Activated CD8-positive, alpha-beta memory T cell treated with anti-CD3 and anti-CD28 coated beads, Interleukin-2, amount 50 U/mL, for 1 hour (primary cell): ENCODE results near the gene GNAS-AS1.

Source experiments
- DNase-seq: peaks from one replicate; pipeline ENCODE4 v3.0.0-alpha.2; 2020; ENCODE audit errors: extremely low read depth

Gene GNAS-AS1

DNA sequence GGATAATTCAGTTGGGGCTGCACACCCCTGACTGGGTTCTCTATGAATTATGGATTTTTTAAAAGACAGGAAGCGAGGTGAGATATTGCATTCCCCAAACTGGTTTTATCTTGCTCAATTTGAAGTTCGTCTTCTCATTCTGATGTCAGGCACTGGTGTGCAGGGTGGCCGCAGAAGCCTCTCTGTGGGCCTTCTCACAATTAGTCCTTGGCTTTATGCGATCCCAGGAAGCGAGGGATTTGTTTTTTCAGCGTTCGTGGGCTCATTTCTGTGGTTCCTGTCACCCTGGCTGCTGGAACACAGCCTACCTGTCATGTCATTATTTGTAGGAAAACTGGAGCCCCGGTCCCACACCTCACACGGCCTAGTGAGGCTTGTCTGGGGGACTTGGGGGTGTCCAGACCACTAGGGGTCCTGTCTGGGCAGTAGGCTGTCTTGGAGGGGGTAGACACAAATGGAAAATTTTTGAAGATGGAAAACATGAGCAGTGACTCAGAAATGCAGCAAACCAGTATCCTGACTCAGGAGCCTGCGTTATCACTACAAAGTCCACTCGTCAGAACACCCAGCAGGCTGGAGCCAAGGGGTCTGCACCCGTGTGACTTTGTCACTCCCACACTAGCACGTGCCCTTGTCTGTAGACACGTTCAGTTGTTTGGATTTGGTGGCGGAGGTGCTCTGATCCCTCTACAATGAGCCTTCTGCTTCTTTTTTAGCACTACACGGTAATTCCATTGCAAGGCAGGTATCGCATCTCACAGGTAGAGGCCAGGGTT, 42.2 kb downstream of the GNAS-AS1 start:
- no peak for DNase-seq

DNA sequence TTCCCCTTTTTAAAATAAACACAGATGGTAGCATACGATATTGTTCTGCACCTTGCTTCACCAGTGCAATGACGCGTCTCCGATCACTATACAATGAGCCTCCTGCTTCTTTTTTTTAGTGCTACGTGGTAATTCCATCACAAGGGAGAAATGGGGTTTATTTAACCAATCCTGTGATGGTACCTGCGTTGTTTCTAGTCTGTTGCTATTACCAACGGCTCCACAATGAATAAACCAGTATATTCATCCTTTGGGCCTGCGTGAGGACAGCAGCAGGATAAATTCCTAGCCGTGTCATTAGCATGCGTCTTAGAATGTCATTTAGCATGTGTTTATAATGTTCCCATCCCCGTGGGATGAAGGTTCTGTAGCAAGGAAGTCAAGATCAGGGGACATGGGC, 42.9 kb downstream of the GNAS-AS1 start:
- no peak for DNase-seq

DNA sequence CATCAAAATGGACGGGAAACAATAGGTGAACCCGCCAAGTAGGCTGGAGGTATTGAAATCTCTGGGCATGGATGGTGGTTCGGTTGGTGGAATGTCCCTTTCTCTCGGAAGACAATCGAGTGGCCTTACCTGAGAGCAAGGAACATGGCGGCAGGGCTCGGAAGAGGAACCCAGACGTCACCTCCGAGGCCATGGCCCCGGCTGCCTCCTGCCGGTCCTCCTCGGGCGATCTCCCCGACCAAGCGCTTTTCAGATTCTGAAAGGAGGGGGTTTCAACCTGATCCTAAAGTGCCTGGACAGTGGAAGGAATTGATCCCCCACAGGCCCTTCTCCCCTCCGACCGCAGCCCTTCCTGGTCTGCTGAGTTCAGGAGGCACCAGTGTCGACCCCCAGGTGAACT, 47.2 kb downstream of the GNAS-AS1 start:
- no peak for DNase-seq

DNA sequence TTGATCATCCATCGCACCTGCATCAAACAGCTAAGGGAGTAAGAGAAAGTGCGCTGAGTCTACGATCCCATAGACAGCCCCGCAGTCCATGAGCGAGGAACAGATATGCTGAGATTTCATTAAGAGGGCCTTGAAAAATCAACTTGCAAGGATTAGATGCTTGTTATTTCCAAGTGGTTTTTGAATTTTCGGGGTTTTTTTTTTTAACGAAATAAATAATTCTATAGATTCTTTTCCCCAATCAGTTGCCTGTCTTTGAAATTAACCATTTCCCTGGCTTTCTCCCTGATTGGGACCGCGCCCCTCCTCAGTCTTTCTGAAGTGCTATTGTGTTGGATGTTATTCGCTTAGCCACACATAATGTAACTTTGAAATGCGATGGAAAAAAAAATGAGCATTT, 48.6 kb downstream of the GNAS-AS1 start:
- no peak for DNase-seq

DNA sequence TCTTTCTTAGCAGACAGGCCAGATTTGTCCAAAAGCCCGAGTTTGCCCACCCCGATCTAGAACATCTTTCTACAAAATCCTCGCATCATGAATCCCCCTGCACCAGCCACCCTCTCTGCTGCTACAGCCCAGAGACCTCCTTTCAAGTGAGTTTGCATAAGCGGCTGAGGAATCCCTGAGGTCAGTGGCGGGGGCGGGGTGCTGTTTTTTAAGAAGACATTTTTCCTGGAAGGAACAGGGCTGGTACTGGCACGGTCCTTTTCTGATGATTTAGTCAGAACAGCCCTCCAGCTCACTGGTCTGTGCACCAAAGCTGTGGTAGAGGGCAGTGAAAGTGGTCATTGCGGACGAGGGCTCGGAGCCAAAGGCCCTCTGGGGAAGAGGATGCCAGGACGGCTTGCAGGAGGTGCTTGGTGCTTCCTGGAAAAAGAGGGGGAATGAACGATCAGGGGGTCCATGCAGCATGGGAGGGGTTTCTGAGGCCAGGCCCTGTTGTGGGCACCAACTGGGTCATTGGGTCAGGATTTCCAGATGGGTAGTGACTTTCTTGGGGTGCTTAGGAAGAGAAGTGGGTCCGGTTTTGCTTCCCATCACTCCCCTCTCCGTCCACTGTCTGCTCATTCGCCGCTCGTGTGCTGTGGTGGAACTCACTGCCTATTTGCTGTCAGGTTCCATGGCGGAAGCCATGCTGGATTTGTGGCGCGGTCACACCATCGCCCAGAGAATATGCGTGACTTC, 50.4 kb downstream of the GNAS-AS1 start:
- DNase-seq: no peak

DNA sequence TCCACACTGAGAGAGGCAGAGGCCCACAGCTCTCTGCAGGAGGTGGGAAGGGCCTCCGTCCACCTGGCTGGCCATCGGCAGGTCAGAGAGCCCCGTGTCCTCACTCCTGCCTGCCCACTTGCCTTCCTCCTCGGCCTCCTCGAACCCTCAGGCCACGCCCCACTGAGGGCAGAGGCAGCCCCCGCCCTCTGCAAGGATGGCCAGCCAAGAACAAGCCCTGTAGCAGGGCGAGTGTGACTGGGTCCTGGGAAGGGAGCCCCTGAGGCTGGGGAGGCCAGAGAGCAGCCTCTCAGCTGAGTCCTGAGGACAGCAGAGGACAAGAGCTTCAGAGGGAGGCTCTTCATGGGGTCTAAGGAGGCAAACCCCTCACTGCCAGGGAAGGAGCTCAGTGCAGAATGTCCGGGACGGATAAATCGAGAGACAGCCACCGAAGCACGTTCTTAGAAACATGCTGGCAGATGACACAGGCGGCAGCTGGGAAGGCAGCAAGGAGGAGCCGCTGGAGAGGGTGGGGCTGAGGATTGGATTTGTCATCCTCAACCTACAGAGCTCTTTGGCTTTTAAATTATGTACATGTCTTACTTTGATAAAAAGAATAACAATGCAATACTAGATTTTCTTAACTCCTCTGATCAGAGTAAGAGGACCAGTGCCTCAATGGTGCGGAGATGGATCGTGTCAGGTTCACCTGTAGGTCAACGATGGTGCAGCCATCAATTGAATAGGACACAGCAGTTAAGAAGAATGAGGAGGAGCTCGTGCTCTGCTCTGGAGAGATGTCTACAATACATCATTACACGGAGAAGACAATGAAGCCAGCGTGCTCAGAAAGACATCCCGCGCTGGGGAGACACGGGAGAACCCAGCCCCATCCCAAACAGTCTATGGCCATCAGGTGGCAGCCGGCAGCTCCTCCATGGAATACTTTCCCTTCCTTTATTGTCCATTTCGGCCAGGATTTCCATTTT, 53.0 kb downstream of the GNAS-AS1 start:
- no peak for DNase-seq

DNA sequence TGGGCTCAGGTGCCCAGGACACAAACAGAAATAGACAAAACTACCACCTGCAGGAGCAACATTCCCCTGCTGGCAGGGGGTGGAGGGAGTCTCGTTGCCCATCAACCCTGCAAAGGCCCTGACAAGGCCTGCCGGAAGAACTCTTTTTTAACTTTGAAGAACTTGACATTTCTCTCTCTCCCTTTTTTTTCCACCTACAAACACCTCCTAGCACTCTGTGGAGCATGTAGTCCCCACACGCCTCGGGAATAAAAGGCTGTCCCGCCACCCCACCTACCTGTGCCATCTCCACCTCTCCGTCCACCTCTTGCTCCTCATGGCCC, 54.8 kb downstream of the GNAS-AS1 start:
- DNase-seq: no peak

DNA sequence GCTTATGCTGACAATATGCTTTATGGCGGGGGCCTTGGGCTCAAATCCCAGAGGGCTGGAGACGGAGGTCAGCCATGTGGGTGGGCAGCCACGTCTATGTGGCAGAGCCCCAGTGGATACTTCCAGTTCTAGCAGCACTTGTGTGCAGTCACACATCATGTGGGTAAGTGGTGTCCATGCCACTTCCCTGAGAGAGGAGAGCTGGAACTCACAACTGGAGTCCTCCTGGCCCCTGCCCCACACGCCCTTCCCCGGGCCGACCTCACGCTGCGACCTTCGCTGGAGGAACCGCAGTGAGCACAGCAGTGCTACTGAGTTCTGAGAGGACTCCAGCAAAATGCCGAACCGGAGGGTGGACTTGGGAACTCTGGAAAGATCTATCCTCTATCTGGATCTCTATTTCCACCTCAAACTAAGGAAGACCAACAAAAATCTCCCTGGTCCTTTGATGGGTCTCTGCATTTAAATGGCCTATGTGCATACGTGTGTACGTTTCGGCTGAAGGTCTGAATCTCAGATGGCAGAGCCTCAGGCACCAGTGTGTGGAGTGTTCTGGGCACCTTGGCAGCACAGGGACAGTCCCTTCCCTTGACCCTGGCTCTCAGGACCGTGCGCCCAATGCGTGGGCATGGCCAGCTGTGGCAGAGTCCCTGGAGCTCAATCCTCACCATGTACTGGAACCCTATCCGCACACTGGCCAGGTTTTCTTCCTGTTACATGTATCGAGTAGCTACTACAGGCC, 55.4 kb downstream of the GNAS-AS1 start:
- DNase-seq: no peak

DNA sequence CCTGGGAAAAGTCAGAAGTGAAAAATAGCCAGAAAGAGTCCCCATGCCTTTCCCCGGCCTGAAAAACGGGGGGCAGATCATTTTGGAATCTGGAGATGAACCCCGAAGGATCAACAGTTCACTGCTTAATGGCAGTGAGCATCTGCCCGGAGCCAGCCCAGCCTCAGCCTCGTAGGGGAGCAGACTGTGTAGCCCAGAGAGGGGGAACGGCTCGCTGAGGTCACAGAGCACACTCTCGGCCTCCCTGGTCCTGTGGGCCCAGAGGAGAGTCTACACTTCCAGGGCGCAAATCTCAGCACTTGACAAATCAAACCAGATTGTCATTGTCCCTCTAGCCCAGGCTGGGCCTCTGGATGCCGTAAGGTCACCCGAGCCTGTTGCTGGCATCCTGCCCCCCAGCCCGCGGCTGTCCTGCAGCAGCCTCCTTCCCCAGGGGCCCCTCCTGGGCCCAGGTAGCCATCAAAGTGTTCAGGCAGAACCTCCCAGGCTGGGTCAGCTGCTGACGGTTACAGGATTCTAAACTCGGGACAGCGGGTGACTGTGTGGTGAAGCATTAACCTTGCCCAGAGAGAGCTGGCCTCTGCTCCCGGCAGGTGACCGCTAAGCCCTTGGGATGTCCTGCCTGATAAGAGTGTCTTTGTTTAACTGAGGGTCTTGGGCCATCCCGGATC, 56.1 kb downstream of the GNAS-AS1 start:
- no peak for DNase-seq

DNA sequence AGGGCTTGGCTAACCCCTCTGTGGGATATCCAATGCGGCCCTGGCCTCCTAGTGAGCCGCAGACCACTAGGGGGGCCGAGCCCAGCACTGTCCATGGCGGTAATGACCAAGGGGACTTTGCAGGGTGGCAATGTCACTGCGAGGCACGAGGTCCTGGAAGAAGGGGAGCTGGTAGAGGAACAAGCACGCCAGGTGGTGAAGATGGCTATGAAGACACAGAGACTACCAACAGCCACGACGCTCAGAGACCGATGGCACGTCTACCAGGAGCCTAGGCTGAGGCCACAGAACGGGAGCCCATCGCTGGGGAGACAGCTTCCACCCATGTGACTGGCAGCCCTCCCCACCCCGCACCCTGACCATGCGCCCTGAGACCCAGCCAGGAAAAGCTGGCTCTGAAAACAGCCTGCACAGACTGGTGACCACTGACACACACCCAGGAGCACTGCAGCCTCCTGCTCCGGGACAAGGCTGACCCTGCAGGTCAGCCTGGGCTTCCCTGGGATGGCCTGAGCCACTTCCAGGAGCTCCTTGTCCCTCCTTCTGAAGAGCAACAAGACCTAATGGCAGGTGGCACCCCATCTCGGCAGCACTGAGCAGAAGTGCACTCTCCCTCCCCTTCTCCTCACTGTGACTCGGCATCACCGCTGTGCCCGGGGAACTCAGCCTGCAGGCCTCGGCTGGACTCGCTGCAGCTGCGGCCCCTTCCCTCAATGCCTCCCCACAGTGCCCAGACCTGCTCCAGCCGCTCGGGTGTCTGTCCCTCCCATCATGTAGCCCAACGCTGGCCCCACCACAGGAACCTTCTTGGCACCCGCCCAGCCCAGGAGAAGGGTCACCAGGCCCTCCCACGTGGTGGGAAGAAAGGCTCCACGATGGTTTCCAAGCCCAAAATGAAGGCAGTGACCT, 56.9 kb downstream of the GNAS-AS1 start:
- no peak for DNase-seq

DNA sequence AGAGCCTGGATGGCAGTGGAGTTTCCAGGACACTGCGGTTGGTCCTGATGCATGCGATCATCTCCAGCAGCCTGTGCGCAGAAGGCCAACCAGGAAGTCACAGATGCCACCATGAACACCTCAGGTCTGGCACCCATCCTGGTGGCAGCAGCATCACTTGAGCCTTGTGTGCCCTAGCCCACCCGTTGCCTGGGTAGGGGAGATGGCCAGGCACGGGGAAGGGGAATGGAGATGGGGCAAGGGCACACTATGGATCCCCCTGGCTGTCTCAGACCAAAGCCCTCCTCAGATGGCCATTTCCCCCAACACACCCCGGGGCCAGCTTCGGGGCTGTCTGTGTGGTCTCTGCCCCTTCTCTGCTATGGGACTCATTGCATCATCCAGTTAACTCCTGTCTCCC, 58.3 kb downstream of the GNAS-AS1 start:
- no peak for DNase-seq

DNA sequence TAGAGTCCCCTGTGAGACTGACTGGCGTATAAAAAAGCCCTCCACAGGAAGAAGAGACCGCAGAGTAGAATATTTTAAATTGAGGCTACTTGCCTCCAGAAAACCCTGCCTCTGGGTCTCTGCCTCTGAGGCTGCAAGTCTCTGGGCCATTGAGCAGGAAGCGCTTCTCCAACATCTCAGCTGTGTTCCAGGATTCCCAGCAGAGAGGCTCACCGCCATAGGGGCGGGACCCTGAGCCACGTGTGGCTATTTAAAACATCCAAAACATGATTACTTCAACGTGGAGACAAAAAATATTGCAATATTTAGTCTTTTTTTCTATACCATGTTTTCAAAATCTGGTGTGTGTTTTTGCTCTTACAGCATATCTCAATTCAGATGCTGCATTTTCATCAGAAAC, 59.4 kb downstream of the GNAS-AS1 start:
- no peak for DNase-seq

DNA sequence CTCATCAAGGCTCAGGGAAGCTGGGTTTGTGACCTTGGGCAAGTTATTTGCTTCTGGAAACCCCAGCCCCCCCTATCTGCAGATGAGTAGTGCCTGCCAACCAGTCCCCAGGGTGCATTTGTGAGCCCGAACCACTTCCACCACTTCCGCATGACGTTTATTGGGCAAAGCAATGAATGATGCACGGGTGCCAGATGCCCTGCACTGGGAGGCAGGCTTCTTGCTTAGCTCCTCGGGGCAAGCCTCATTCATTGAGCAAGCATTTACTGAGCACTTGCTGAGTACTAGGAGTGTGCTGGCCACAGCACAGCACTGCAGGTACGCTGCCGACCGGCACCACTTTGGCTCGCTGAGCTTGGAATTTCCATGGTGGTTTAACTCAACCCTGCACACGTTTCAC, 60.2 kb downstream of the GNAS-AS1 start:
- DNase-seq: no peak

DNA sequence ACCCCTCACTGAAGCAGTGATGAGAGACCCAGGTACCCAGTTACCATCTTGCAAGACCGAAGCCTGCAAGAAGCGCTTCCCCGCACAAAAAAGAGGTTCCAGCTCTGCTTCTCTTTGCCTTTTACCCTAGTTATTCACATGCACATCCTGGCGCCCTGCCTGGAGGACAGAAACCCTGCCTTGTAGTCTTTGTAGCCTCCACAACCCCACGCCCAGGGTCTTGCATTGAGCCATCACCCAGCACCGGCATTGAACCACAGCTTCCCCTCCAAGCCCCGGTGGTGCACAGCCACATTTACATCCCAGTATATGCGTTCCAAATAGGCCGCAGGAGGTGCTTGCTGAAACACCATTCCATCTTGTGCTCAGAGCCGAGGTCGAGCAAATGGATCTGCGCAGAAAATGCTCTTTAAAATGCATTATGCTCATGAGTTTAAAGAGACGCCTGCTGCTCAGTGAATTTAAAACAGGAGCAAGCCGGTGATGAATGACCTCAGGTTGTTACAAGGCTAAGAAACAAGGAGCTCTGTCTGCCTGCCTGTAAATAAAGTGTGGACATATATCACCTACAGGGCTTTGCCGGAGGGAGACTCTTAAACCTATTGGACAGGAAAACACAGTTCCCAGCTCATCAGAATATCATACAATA, 61.7 kb downstream of the GNAS-AS1 start:
- DNase-seq: no peak

DNA sequence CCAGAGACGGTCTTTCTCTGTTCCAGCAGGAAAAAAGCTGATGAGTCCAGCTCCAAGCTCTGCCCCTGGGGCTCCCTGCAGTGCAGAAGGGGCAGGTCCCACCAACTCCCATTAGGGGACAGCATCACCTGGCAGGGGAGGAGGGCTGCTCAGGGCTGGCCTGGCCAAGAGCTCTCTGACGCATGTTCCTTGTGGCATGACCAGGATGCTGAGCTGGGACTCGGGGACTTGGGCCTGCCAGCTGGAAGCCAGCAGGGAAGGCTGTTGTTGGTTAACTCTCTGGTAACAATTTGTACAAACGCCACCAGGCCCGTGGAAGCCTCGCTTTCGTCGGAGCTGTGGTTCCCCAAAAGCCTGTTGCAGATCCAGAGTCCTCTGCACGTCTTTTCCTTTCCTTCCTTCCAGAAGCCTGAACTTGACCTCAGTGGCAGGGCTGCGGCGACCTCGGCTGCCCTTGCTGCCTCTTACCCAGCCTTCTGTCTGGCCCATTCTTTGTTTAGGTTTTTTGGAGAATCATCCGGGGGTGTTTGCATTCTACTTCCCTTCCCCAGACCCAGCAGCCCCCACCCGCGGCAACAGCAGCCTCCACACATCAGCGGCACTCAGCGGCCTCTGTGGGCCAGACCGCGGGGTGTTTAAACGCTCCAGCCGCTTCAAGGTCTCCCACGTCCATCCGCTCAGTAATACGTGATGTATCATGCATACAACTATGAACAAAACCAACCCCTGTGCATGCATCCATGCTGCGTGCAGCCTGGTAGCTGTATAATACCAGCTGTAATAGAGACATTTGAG, 63.3 kb downstream of the GNAS-AS1 start:
- no peak for DNase-seq

DNA sequence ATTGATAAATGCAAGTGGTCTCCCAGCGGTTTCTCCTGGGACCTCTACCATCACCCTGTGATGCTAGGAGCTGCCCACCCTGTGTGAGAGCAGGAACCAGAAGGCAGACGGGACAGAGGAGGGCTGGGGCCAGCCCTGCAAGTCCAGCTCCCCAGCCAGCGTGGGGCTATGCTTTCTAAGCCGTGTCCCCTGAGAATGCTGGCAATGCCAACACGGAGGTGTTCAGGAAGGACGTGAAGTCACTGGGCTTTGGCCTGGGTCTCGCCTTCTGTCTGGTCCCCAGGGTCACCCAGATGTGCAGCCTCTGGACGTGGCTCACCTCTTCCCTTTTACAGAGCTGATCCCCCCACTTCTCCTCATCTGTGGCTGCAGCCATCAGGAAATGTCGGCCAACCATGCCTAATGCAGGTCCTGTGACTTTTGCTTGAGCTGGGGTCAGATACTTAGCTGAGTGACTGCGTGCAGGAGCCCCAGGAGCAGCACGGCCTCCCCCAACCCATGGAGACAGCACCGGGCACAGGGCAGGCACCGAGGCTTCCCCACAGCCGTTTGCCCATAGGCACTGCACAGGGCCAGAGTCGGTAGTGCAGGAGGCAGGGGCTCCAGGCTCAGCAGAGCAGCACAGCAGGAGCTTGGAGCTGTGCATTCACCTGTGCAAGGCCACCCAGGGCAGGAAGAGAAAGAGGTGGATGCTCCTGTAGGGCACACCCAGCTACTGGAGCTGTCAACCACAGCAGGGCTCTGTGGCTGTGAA, 66.2 kb downstream of the GNAS-AS1 start:
- DNase-seq: no peak

DNA sequence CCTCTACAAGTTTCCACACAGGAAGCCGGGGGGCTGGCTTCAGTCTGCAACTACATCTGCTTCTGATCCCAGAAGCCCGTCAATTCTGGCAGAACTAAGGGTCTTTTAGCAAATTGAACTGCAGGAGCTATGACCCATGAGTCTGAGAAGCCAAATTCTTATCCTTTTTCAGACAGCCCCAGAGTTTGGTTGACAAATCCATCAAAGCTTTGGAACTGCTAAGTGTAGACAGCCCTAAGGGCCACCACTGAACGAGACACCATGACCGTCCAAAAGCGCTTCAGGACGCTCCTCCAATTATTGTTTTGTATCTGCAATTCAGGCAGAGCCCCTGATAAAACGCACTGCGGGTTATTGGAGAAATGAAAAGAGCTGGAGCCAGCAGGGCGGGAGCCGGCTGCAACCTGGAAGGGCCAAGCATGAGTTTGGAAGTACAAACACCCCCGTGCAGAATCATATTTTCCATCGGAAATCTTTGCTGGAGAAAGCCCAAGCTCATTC, 67.1 kb downstream of the GNAS-AS1 start:
- no peak for DNase-seq

DNA sequence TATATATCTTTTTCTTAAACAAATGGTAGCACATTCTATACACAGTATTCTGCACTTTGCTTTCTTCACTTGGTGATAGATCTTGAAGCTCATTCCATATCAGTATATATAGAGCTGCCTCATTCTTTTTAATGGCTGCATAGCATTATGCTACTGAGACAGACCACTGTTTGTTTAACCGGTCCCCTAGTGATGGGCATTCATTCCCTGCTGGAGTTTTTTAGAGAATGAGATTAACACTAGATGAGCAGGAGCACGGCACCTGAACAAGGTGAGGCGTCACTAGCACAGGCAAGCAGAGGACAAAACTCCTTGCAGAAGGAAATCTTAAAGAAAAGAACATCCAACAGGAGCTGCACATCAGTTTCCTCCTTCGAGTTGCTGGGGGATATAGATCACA, 69.6 kb downstream of the GNAS-AS1 start:
- DNase-seq: no peak
